AG04450 (cell line): Measurements from ENCODE around the gene SHISA5. TPM values are rescaled to one million over a fixed set of nuclear protein-coding genes. Genes with fewer than 3 reads are reported as not detected.

ENCODE experiments used
- CTCF ChIA-PET: fragments of 300-600, 350-600 bp; formaldehyde crosslinking; extraction: SDS; loops from one replicate; lab custom pipeline; 2022; ENCODE audit warnings: antibody characterized with exemption, inconsistent platforms; lab: Charles Lee
- POLR2A ChIA-PET: fragments of 350-600 bp; formaldehyde crosslinking; extraction: SDS; loops from one replicate; lab custom pipeline; 2021; ENCODE audit warnings: antibody characterized with exemption, inconsistent platforms; lab: Yijun Ruan, JAX
- DNase-seq: peaks from one replicate; pipeline ENCODE4 v3.0.0-alpha.2; 2011; ENCODE audit warnings: low read depth, low spot score
- H3K27ac ChIP-seq: one replicate; pipeline ENCODE4 v1.5.1; 2012; ENCODE audit warnings: low read depth, low read length, control low read depth
- H3K27me3 ChIP-seq: one replicate; pipeline ENCODE4 v1.6.0; 2012; ENCODE audit warnings: low read length; ENCODE audit not compliant: control insufficient read depth, insufficient read depth
- H3K4me3 ChIP-seq: 2 replicates; pipeline ENCODE4 v1.5.1; 2011; ENCODE audit warnings: mild to moderate bottlenecking, low read depth, low read length, control low read depth
- H3K9me3 ChIP-seq: 2 replicates; pipeline ENCODE4 v1.5.1; 2012; ENCODE audit warnings: low read length; ENCODE audit not compliant: control insufficient read depth, insufficient read depth
- polyA plus RNA-seq: library from polyadenylated mRNA; depleted of rRNA; stranded (reverse); fragments of >200 nt; gene quantifications from 2 replicates; pipeline ENCODE4 v1.2.3, GENCODE V29; 2011
- TF ChIP-seq, protein P1 (sequence below): IDR thresholded peaks from 2 replicates; pipeline ENCODE4 v1.5.1; 2011; ENCODE audit warnings: low read depth, low read length, control low read depth, inconsistent platforms

Gene SHISA5
- polyA plus RNA-seq, 1 experiment = 124 TPM

- no peak overlapping the region for H3K27ac ChIP-seq
- H3K4me3 ChIP-seq = no peak overlapping the region
- DNase-seq = no peak
- POLR2A ChIA-PET = no interaction called here
- CTCF ChIA-PET = no interaction called here
- H3K27me3 ChIP-seq = no peaks in the 10 kb centered on the region
- no peaks in the 10 kb centered on the region for H3K9me3 ChIP-seq
- TF ChIP-seq, protein P1, sequence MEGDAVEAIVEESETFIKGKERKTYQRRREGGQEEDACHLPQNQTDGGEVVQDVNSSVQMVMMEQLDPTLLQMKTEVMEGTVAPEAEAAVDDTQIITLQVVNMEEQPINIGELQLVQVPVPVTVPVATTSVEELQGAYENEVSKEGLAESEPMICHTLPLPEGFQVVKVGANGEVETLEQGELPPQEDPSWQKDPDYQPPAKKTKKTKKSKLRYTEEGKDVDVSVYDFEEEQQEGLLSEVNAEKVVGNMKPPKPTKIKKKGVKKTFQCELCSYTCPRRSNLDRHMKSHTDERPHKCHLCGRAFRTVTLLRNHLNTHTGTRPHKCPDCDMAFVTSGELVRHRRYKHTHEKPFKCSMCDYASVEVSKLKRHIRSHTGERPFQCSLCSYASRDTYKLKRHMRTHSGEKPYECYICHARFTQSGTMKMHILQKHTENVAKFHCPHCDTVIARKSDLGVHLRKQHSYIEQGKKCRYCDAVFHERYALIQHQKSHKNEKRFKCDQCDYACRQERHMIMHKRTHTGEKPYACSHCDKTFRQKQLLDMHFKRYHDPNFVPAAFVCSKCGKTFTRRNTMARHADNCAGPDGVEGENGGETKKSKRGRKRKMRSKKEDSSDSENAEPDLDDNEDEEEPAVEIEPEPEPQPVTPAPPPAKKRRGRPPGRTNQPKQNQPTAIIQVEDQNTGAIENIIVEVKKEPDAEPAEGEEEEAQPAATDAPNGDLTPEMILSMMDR = no peak
Observed at GRCh38 chr3:48524970-48525369, 21.0 kb upstream of the SHISA5 start.

DNA sequence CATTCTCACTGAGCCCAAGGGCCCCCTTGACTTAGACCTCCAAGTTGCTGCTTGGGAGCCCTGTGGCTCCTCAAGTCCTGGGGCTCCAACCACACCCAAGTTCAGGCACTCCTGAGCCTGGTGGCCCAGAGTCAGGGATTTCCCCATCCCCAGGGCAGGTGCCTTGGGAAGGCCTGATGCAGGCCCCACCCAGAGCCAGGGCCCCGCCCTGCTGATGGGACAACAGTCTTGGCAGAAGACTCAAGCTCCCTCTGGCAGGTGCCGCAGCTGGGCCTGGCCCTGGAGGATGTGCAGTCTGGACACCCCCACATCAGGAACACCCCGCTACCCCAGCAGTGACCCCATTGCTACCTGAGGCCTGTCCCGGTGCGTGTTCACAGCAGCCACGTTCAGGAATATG lies 17.7 kb upstream of the SHISA5 start:
- TF ChIP-seq, protein P1 = no peak
- Histone ChIP-seq H3K27ac (no peak overlapping the region), H3K9me3 (no peaks in the 10 kb centered on the region), H3K27me3 (no peaks in the 10 kb centered on the region), H3K4me3 (no peak overlapping the region)
- ChIA-PET CTCF (no interaction called here), POLR2A (no interaction called here)
- no peak for DNase-seq

DNA sequence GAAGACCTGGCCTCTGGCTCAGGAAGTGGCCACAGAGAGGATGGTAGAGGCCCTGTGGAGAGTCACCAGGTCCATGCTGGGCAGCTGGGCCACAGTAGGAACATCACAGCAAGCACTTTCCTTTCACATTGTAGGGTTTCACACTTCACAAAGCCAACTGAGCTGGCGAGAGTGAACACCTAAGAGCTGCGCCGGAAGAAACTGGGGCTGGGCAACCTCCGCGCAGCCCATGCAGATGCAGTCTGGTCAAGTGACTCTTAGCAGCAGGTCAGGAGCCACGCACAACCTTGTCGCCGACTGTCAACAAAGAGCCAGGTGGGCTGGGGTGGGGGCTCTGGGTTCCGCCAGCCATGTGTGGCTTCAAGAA lies 15.3 kb upstream of the SHISA5 start:
- ChIA-PET POLR2A (no interaction called here), CTCF (no interaction called here)
- TF ChIP-seq, protein P1 = no peak
- no peak for DNase-seq
- H3K4me3 ChIP-seq = no peak overlapping the region
- H3K27ac ChIP-seq = no peak overlapping the region
- no peaks in the 10 kb centered on the region for H3K27me3 ChIP-seq
- no peaks in the 10 kb centered on the region for H3K9me3 ChIP-seq

DNA sequence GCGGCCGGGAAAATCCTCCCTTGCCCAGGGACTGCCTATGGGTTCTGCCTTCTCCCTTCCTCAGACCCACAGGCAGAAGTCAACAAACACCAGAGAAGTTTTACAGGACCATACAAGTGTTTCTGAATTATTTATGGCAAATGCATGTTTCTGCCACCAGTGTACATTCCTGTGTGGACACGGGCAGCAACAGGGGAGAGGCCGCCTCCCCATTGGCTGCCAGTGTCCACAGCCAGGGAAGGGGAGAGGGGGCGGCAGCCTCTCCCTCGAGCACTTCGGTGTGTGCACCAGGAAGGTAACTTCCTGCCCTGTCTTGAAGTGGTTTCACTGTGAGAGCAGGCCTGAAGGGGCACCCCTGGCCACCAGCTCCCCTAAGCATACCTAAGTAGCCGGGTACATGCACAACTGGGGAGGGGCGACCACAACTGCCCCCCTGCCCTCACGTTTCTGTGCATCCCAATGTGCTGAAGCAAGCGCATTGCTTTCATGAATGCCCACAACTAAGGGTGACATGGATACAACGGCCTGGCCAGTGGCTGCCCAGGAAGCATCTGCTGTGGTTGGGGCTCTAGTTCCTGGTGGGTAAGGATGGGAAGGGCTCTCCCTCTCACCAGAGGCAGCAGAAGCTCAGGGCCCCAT lies 14.8 kb upstream of the SHISA5 start:
- no peaks in the 10 kb centered on the region for H3K27me3 ChIP-seq
- no peaks in the 10 kb centered on the region for H3K9me3 ChIP-seq
- no peak overlapping the region for H3K27ac ChIP-seq
- ChIA-PET POLR2A (no interaction called here), CTCF (no interaction called here)
- DNase-seq = no peak
- no peak overlapping the region for H3K4me3 ChIP-seq
- TF ChIP-seq, protein P1 = no peak

DNA sequence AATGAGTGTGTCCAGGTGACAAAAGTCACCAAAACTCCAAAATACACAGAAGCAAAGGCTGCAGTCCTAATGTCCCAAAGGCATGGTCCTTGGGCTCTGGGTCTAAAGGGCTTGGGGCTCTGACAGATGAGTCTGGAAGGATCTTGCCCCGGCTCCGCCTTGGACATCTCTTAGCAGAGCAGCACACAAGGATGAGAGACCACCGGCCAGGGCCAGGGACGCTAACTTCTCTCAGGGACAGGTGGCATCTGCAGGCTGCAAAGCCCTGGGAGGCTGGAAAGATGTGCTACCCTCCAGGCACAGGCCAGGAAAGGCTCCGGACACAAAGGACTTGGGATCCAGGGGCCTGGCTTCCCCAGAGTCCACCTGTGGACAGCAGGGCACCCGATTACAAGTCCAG lies 14.1 kb upstream of the SHISA5 start:
- TF ChIP-seq, protein P1 = no peak
- Histone ChIP-seq H3K4me3 (no peak overlapping the region), H3K27me3 (no peaks in the 10 kb centered on the region), H3K27ac (no peak overlapping the region), H3K9me3 (no peaks in the 10 kb centered on the region)
- ChIA-PET POLR2A (no interaction called here), CTCF (no interaction called here)
- DNase-seq = no peak
